HG03378 (cell line): ENCODE data around the gene GATA1.

Experiments
- ATAC-seq: cut with Tn5 transposase; IDR thresholded peaks from one replicate; pipeline ENCODE4 v1.9.1; 2021; ENCODE audit warnings: mild to moderate bottlenecking, moderate library complexity; ENCODE audit not compliant: unreplicated experiment

The GATA1 gene

DNA sequence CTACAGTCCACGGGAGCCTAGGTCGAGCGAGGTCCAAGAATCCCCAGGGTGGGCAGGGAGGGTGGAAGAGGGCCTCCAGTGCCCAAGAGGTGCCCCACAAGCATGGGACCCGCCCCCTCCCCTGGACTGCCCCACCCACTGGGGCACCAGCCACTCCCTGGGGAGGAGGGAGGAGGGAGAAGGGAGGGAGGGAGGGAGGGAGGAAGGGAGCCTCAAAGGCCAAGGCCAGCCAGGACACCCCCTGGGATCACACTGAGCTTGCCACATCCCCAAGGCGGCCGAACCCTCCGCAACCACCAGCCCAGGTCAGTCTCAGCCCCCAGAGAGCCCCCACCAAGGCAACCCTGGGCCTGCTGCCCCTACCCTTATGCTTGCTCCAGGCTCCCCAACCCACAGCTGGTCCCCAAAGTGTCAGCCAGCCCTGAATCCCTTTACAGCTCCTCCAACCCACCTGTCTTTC lies at the start of gene GATA1:
Gene GATA1, plus strand, starts transcription at position 250 of the 460 bp plus-strand sequence. CDS start 4,520 bp downstream, outside the sequence.
- no peak for ATAC-seq

DNA sequence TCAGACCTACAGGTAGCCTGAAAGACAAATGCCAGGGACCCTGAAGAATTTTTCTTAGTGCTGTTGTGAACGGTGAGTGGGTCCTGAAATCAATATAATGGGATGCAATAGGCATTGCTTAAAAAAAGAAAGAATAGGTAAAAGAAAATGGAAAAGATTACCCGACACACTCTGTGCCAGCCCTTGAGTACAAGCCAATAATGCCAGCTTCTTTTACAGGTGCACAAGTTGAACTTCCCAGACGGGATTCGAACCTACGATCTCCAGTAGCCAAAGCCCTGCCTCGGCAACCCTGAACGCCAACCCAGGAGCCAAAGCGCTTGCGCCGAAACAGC lies 49.5 kb upstream of the GATA1 start:
- ATAC-seq: no peak

- peak; percentile 95 for ATAC-seq
These were observed 49.0 kb upstream of the GATA1 start for GRCh38 chrX:48737213-48737938.

DNA sequence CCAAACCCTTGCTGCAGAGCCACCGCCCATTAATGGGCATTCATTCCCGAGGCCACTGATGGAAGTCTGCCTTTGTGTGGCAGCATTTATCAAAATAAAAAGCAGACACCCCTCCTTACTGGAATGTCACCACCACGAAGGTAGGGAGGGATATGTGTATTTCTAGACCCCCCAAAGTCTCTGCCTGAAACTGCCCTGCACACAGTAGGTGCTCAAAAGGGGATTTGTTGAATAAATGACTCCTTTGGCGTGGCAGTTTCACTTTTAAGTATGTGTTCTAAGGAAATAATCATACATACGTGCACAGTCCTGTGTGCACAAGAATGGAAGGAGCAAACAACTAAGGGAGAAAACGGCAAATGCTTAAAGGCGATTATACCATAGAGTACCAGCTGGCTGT lies 48.5 kb upstream of the GATA1 start:
- ATAC-seq: no peak

DNA sequence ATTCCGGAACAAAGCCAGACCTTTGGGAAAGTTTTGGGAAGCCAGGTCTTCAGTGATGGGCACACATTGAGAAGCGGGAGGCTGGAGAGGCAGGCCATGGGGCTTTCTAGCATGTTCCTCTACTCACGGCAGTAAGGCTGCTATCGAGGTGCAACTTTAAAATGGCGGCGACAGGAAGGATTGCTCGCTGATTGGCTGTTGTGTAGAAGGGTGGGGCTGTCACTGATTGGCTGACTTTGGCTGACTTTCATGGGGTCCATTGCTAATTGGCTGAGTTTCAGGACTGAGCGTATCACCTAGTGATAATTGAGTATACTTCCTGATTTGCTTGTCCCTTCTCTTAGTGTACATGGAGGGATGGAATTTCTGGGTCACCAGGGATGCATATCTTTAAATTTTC lies 44.6 kb upstream of the GATA1 start:
- no peak for ATAC-seq

GRCh38 chrX:48745222-48745621 lies 41.2 kb upstream of the GATA1 start:
- ATAC-seq: no peak

DNA sequence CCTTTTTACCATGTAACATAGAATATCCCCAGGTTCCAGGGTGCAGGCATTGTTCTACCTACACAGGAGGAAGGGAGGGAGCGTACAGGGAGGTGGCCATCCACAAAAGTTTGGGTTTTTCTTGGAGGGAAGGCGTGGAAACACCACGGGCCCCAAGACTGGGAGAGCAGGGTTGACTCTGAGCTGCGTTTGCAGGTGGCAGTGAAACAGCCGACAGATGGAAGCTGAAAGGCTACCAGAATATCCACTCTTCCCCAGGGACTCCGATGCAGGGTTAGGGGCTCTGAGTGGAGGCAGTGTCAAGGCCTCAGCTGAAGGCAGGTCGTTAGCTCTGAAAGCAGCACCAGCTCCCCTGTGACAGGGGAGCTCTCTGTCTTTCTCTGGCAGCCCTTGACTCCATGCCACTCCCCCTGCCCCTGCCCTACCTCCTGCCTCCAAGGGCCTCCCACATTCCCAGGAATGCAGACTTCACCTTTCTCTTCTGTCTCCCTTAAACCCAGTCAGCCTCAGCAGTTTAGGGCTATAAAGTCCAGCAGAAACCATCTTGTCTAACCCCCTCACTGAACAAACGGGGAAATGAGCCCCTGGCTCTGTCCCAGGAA lies 38.9 kb upstream of the GATA1 start:
- ATAC-seq: no peak

DNA sequence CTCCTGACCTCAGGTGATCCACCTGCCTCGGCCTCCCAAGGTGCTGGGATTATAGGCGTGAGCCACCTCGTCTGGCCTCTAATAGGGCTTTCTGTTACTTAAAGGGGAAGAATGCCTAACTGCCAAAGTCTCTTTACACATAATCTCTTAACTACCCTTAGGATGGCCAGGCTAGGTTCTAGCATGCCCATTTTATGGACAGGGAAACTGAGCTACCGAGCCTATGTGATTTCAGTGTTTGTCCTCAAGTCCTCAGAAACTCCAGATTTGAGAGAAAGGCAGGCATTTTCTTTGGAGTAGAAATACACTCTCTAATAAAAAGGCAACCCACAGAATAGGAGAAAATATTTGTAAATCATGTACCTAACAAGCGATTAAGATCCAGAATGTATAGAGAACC lies 37.2 kb upstream of the GATA1 start:
- ATAC-seq: no peak

GRCh38 chrX:48751343-48751742 lies 35.0 kb upstream of the GATA1 start:
- ATAC-seq: no peak

GRCh38 chrX:48752498-48752897 lies 33.9 kb upstream of the GATA1 start:
- no peak for ATAC-seq

DNA sequence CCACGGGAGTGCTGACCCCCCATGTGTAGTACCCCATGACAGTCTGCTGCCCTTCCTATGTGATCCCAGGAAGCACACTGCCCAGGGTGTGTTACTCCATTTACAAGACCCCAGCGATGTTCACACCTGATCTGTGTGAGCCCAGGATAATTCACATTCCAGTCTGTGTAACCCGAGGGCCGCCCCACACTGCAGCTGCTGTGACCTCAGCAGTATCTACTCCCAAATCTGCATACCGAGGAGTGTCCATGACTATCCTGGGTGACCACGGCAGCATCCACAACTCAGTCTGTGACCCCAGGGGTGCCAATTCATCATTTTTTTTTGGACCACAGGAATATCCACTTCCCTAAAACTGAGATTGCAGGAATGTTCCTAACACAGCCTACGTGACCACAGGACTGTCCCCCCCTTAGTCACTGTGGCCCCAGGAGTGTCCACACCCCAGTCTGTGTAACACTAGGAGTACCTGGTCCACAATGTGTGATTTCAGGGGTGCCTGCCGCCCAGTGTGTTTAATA lies 32.6 kb upstream of the GATA1 start:
- no peak for ATAC-seq

- ATAC-seq: no peak
These were observed 32.2 kb upstream of the GATA1 start for GRCh38 chrX:48754238-48754637.

GRCh38 chrX:48761674-48762471 lies 24.5 kb upstream of the GATA1 start, which contains the start of gene GLOD5:
Gene GLOD5, plus strand, starts transcription at chrX:48761747. Its CDS starts 44 bp downstream, at chrX:48761791.
- no peak for ATAC-seq

DNA sequence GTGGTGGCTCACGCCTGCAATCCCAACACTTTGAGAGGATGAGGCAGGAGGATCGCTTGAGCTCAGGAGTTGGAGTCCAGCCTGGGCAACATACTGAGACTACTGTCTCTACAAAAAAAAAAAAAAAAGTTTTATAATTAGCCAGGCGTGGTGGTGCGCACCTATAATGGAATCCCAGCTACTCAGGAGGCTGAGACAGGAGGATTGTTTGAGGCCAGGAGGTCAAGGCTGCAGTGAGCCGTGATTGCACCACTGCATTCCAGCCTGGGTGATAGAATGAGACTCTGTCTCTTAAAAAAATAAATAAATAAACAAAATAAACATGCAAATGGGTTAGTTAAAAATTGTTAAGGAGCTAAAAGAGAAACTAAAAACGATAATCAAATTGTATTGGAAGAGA lies 17.2 kb upstream of the GATA1 start:
- ATAC-seq: no peak

GRCh38 chrX:48770296-48770695 lies 16.1 kb upstream of the GATA1 start:
- no peak for ATAC-seq

GRCh38 chrX:48772602-48773001 lies 13.8 kb upstream of the GATA1 start:
- ATAC-seq: no peak

DNA sequence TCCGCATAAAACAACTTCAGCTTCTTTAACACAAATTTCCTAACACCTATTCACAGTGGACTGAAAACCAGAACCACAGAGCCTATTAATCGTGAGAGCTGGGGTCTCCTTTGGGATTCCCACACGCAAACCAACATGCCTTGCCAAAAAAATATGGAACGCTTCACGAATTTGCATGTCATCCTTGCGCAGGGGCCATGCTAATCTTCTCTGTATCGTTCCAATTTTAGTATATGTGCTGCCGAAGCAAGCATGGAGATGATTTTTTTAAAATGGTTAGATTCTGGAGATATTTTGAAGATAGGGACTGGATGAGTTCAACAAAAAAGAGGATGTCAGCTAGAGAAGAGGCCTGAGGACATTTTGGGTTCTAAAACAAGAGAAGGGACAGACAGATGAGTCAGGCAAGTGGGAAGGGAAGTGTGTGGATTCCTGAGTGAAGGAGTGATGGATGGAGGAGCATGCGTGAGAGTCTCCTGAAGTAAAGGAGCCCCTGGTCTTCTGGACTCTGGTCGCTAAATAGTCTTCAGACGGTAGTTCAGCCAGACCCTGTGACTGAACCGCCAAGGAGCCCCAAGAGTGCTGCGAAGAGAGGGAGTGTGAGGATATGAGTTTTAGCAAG lies 9.5 kb upstream of the GATA1 start:
- ATAC-seq: no peak

DNA sequence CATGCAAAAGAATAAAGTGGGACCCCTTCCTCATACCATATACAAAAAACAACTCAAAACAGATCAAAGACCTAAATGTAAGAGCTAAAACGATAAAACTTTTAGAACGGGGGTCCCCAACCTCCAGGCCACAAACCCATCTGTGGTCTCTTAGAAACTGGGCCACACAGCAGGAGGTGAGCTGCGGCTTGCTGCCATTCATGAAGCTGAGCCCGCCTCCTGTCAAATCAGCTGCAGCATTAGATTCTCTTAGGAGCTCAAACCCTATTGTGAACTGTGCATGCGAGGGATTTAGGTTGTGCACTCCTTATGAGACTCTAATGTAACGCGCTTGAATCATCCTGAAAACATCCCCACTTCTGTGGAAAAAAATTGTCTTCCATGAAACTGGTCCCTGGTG lies 7.0 kb upstream of the GATA1 start:
- no peak for ATAC-seq

DNA sequence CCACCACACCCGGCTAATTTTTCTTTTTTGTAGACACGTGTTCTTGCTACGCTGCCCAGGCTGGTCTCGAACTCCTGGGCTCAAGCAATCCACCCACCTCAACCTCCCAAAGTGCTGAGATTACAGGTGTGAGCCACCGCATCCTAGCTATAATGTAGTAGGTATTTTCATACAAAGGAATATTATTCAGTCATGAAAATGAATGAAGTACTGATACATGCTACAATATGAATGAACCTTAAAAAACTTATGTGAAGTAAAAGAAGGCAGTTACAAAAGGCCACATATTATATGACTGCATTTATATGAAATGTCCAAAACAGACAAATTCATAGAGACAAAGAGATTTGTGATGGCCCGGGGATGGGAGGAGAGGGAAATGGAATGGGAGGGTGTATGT lies 4.7 kb upstream of the GATA1 start:
- ATAC-seq: no peak

DNA sequence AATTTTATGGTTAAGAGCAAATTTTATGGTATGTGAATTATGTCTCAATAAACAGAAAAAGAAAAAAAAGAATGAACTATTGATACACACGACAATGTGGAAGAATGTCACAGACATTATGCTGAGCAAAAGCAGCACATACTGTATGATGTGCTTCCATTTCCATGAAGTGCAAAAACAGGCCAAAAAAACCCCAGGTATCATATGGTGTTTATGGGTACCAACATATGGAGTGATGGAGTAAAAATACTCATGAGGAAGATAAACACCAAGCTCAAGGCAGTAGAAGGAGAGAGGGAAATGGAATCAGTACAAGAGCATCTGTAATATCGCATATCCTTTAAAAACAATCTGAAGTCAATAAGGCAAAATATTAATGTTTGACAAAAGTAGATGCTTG lies 4.2 kb upstream of the GATA1 start:
- ATAC-seq: no peak

DNA sequence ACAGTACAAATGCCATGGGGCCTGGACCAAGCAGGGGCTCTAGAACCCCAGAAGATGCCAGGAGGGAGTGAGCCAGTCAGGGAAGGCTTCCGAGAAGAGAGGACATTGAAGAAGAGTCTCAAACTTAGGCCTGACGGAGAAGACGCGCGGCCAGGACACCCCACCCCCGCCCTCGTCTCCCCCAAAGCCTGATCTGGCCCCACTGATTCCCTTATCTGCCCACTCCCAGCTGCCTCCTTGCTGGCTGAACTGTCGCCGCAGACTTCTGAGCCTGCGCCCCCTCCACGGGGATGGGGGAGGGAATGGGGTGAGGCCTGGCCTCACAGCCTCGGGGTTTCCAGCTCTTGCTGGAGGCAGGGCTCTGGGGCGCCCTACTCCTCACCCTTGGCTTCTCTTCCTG lies 3.6 kb upstream of the GATA1 start:
- no peak for ATAC-seq
